GM04503 (cell line): Measurements from ENCODE around the gene C20orf173.
"Not testable (repeated sequence)": the region's sequence is repeated elsewhere in the genome, so short reads cannot be mapped to it uniquely, and the experiment has no call there.

Experiments used
- DNase-seq: peaks from one replicate; pipeline ENCODE4 v3.0.0-alpha.2; 2012; ENCODE audit warnings: low read depth

Gene C20orf173

GRCh38 chr20:35529552-35529951, at the start of gene C20orf173:
C20orf173 (minus strand) TSS chr20:35529652; CDS start chr20:35529373, 279 bp downstream.
- no peak for DNase-seq

GRCh38 chr20:35579196-35579595, 49.7 kb upstream of the C20orf173 start:
- DNase-seq, result no peak

- DNase-seq, result no peak
Measured at GRCh38 chr20:35578469-35578868, 49.0 kb upstream of the C20orf173 start.

- no peak for DNase-seq
Measured at GRCh38 chr20:35576816-35577215, 47.4 kb upstream of the C20orf173 start.

GRCh38 chr20:35575958-35576357, 46.5 kb upstream of the C20orf173 start:
- no peak for DNase-seq

- no peak for DNase-seq
Measured at GRCh38 chr20:35572838-35573237, 43.4 kb upstream of the C20orf173 start.

- DNase-seq, result no peak
Measured at GRCh38 chr20:35571555-35571954, 42.1 kb upstream of the C20orf173 start.

GRCh38 chr20:35568645-35569044, 39.2 kb upstream of the C20orf173 start:
- DNase-seq, result no peak

GRCh38 chr20:35564905-35565304, 35.5 kb upstream of the C20orf173 start:
- no peak for DNase-seq

GRCh38 chr20:35563834-35564233, 34.4 kb upstream of the C20orf173 start:
- DNase-seq, result no peak

- no peak for DNase-seq
Measured at GRCh38 chr20:35562541-35563110, 33.2 kb upstream of the C20orf173 start.

GRCh38 chr20:35561671-35562070, 32.2 kb upstream of the C20orf173 start:
- DNase-seq, result no peak

- DNase-seq, result no peak
Measured at GRCh38 chr20:35561268-35561667, 31.8 kb upstream of the C20orf173 start.

- DNase-seq, result no peak
Measured at GRCh38 chr20:35560541-35560940, 31.1 kb upstream of the C20orf173 start.

- no peak for DNase-seq
Measured at GRCh38 chr20:35560105-35560511, 30.7 kb upstream of the C20orf173 start.

GRCh38 chr20:35559042-35559693, 29.7 kb upstream of the C20orf173 start:
- no peak for DNase-seq

- no peak for DNase-seq
Measured at GRCh38 chr20:35558451-35558850, 29.0 kb upstream of the C20orf173 start.

GRCh38 chr20:35556871-35557270, 27.4 kb upstream of the C20orf173 start:
- no peak for DNase-seq

GRCh38 chr20:35555951-35556645, 26.6 kb upstream of the C20orf173 start:
- DNase-seq, result no peak

- DNase-seq, result not testable (repeated sequence)
Measured at GRCh38 chr20:35555461-35555860, 26.0 kb upstream of the C20orf173 start.

GRCh38 chr20:35552914-35553313, 23.5 kb upstream of the C20orf173 start:
- DNase-seq, result no peak

- DNase-seq, result no peak
Measured at GRCh38 chr20:35551503-35551902, 22.1 kb upstream of the C20orf173 start.

- DNase-seq, result no peak
Measured at GRCh38 chr20:35547329-35547728, 17.9 kb upstream of the C20orf173 start.
